MCF 10A (cell line): ENCODE results near the gene LHX4. TPM values are rescaled to one million over a fixed set of nuclear protein-coding genes. Genes with fewer than 3 reads are reported as not detected.

Experiments used
- BruUV-seq: library from RNA; stranded (reverse); fragments of 400-500 nt; replicated peaks from 2 replicates; lab custom pipeline; 2021; lab: Mats Ljungman, UMichigan
- CTCF ChIA-PET: fragments of 300-600 bp; sonication (Branson Sonifier 250); formaldehyde crosslinking; extraction: SDS; loops from one replicate; lab custom pipeline; 2021; ENCODE audit warnings: antibody characterized with exemption, inconsistent platforms; lab: Yijun Ruan, JAX
- POLR2A ChIA-PET: fragments of 300-600, 350-650 bp; sonication (Branson Sonifier 250); formaldehyde crosslinking; extraction: SDS; loops from one replicate; lab custom pipeline; 2020; ENCODE audit warnings: antibody characterized with exemption, inconsistent platforms; lab: Yijun Ruan, JAX
- DNase-seq: peaks from one replicate; pipeline ENCODE4 v3.0.0-alpha.2; 2018; ENCODE audit not compliant: unreplicated experiment
- H3K27ac Mint-ChIP-seq: one replicate; pipeline ENCODE4 v1.8.0; 2022; ENCODE audit warnings: mild to moderate bottlenecking, low read depth, mixed read lengths; ENCODE audit not compliant: unreplicated experiment
- H3K27me3 Mint-ChIP-seq: one replicate; pipeline ENCODE4 v1.8.0; 2022; ENCODE audit warnings: mixed read lengths; ENCODE audit not compliant: insufficient read depth, unreplicated experiment
- H3K36me3 Mint-ChIP-seq: one replicate; pipeline ENCODE4 v1.8.0; 2022; ENCODE audit warnings: mild to moderate bottlenecking, moderate library complexity, mixed read lengths; ENCODE audit not compliant: insufficient read depth, unreplicated experiment
- H3K4me1 Mint-ChIP-seq: one replicate; pipeline ENCODE4 v1.8.0; 2022; ENCODE audit warnings: mixed read lengths; ENCODE audit not compliant: insufficient read depth, unreplicated experiment
- H3K4me3 Mint-ChIP-seq: one replicate; pipeline ENCODE4 v1.8.0; 2022; ENCODE audit warnings: mild to moderate bottlenecking, moderate library complexity, mixed read lengths; ENCODE audit not compliant: unreplicated experiment
- H3K9me3 Mint-ChIP-seq: one replicate; pipeline ENCODE4 v1.8.0; 2022; ENCODE audit warnings: mixed read lengths; ENCODE audit not compliant: unreplicated experiment
- CTCF ChIP-seq: fragments of 200-600 bp; IDR thresholded peaks from one replicate; pipeline ENCODE4 v1.8.0; 2022; ENCODE audit warnings: antibody characterized with exemption, mild to moderate bottlenecking; ENCODE audit not compliant: unreplicated experiment
- intact Hi-C: fragments of 100-400 bp; cut with micrococcal nuclease; formaldehyde crosslinking; loops from 2 replicates; pipeline ENCODE4 v1.14.1; 2022
- total RNA-seq: library from RNA; stranded (reverse); gene quantifications from 2 replicates; pipeline ENCODE4 v1.2.3, GENCODE V29; 2022

The LHX4 gene
- total RNA-seq, 1 experiment from 2014 or later, result not detected

- peaks cover 43% of the 10 kb centered on the region for H3K27me3 Mint-ChIP-seq
- ChIA-PET CTCF (interaction anchor here (0.7 to 1.4 kb wide), 4 partner anchors 12 to 224 kb away, joined by 3 to 4 read pairs (median 4); no protein-coding TSS in a partner anchor), POLR2A (interaction anchor here (0.7 to 1.3 kb wide), 2 partner anchors 18 to 206 kb away, joined by 3 read pairs; no protein-coding TSS in a partner anchor)
- H3K36me3 Mint-ChIP-seq, result no peaks in the 10 kb centered on the region
- BruUV-seq, result no TSS peak
- H3K27ac Mint-ChIP-seq, result peak overlapping the region; percentile 52
- no peak for TF ChIP-seq CTCF
- H3K4me3 Mint-ChIP-seq, result no peak overlapping the region
- H3K9me3 Mint-ChIP-seq, result no peaks in the 10 kb centered on the region
- no peak for DNase-seq
- H3K4me1 Mint-ChIP-seq, result no peaks in the 10 kb centered on the region
- intact Hi-C loops, result loop anchor here (10.0 kb wide), 1 partner anchor 606 kb away; no protein-coding TSS in a partner anchor
Observed at GRCh38 chr1:180258935-180259334, 28.9 kb downstream of the LHX4 start.

- BruUV-seq, result no TSS peak
- no peak for DNase-seq
- no peak overlapping the region for H3K4me3 Mint-ChIP-seq
- intact Hi-C loops, result loop anchor here (10.0 kb wide), 1 partner anchor 605 kb away; no protein-coding TSS in a partner anchor
- H3K27ac Mint-ChIP-seq, result peak overlapping the region; percentile 52
- no peaks in the 10 kb centered on the region for H3K9me3 Mint-ChIP-seq
- ChIA-PET CTCF (interaction anchor here (0.7 to 3.1 kb wide), 7 partner anchors 7 to 333 kb away, joined by 3 to 28 read pairs (median 4); no protein-coding TSS in a partner anchor), POLR2A (interaction anchor here (0.7 to 1.3 kb wide), 3 partner anchors 18 to 218 kb away, joined by 3 to 4 read pairs (median 3); no protein-coding TSS in a partner anchor)
- H3K36me3 Mint-ChIP-seq, result peaks cover 2% of the 10 kb centered on the region
- no peaks in the 10 kb centered on the region for H3K4me1 Mint-ChIP-seq
- H3K27me3 Mint-ChIP-seq, result peaks cover 43% of the 10 kb centered on the region
- no peak for TF ChIP-seq CTCF
Observed at GRCh38 chr1:180259431-180260338, 29.6 kb downstream of the LHX4 start.

GRCh38 chr1:180260541-180260940, 30.5 kb downstream of the LHX4 start:
- Mint-ChIP-seq H3K36me3 (peaks cover 6% of the 10 kb centered on the region), H3K4me1 (no peaks in the 10 kb centered on the region), H3K4me3 (no peak overlapping the region), H3K27me3 (peaks cover 43% of the 10 kb centered on the region), H3K9me3 (no peaks in the 10 kb centered on the region), H3K27ac (no peak overlapping the region)
- no peak for DNase-seq
- ChIA-PET CTCF (interaction anchor here (0.6 to 3.1 kb wide), 8 partner anchors 8 to 377 kb away, joined by 3 to 28 read pairs (median 6); no protein-coding TSS in a partner anchor), POLR2A (interaction anchor here (0.6 to 2.2 kb wide), 5 partner anchors 10 to 706 kb away, joined by 4 to 8 read pairs (median 4); no protein-coding TSS in a partner anchor)
- no TSS peak for BruUV-seq
- intact Hi-C loops, result no loop called here
- no peak for TF ChIP-seq CTCF

GRCh38 chr1:180261030-180261429, 31.0 kb downstream of the LHX4 start:
- H3K27me3 Mint-ChIP-seq, result peaks cover 43% of the 10 kb centered on the region
- H3K4me1 Mint-ChIP-seq, result no peaks in the 10 kb centered on the region
- DNase-seq, result no peak
- peaks cover 6% of the 10 kb centered on the region for H3K36me3 Mint-ChIP-seq
- BruUV-seq, result no TSS peak
- intact Hi-C loops, result no loop called here
- no peak for TF ChIP-seq CTCF
- POLR2A ChIA-PET, result interaction anchor here (0.5 to 2.2 kb wide), 6 partner anchors 10 to 705 kb away, joined by 3 to 8 read pairs (median 4); no protein-coding TSS in a partner anchor
- no peak overlapping the region for H3K27ac Mint-ChIP-seq
- H3K4me3 Mint-ChIP-seq, result no peak overlapping the region
- H3K9me3 Mint-ChIP-seq, result no peaks in the 10 kb centered on the region
- CTCF ChIA-PET, result interaction anchor here (0.6 to 3.1 kb wide), 13 partner anchors 8 to 378 kb away, joined by 3 to 28 read pairs (median 4); no protein-coding TSS in a partner anchor
